ENCODE results near the gene SRGAP3.
"Not testable (repeated sequence)": the region's sequence is repeated elsewhere in the genome, so short reads cannot be mapped to it uniquely, and the experiment has no call there.

The SRGAP3 gene

DNA sequence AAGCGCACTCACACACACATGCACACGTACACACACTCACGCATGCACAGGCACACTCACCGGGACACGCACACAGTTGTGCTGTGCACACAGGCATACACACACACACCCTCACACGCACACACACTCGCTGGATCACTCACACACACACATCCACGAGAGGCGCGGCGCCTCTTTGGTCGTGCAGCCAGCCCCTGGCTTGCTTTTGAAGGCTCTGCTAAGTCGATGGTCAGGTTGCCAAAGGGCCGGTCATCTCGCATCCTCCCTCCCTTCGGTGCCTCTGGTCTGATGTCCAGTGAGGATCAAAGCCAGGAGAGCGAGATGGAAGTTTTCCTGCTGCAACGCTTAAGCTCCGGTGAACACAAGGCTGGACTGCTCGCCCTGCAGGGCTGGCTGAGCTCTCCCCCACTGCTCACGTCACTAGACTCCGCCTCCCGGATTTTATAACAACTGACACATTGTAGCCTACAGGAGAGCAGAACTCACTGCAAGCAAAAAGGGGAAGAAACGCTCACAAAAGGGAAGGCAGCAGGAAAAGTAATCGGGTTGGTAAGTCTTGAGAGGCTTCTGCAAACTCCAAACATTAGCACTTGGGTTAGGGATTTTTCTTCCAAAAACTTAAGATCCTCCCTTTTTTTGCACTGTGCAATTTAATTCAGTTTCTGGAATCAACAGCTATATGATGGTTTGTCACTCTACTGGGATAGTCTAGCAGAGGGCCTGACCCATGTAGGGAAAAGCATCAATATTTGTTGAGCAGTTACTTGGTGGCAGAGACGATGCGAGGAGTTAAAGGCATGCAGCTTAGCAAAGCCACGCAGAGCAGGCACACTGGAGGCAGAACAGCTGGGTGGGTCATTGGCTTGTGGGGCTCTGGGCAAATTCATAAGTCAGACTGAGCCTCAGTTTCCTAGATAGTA lies at the start of gene SRGAP3:
Gene SRGAP3, minus strand, starts transcription at position 374 of the 920 bp plus-strand sequence. CDS start 695 bp downstream, outside the sequence.
- DNase-seq (ENCODE audit: low read depth in 2 of 2, low spot score in 1 of 2) = peak; percentile 35 to 48

DNA sequence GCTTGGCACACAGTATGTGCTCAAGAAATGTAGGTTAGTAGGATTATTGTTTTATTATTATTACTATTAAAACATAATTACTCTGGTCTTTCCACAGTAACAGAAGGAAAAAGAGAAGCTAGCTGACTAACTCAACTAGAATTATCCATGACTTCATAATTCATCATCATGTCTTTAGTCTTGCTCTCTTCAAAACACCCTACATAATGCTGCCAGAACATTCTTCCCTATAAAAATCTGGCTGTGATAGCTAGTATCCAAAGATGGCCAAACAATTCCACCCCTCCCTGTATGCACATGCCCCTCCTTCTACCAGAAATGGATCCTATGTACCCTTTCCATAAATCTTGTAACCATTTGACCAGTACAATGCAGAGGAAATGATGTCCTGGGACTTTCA lies 48.8 kb upstream of the SRGAP3 start:
- no peak for DNase-seq (ENCODE audit: low read depth in 2 of 2, low spot score in 1 of 2)

DNA sequence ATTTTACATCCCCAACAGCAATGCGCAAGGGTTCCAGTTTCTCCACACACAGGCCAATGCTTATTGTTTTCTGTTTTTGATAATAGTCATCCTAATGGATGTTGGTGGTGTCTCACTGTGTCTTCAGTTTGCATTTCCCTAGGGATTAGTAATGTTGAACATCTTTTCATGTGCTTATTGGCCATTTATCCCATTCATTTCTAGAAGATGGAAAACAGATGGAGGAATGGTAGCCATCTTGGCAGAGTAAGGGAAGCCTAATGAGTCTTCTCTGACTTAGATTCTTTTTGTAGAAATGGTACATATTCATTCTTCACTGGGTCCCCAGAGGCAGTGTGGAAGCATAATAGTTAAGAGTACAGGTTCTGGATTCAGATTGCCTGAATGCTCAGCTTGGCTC lies 46.8 kb upstream of the SRGAP3 start:
- DNase-seq (ENCODE audit: low read depth in 2 of 2, low spot score in 1 of 2) = no peak

DNA sequence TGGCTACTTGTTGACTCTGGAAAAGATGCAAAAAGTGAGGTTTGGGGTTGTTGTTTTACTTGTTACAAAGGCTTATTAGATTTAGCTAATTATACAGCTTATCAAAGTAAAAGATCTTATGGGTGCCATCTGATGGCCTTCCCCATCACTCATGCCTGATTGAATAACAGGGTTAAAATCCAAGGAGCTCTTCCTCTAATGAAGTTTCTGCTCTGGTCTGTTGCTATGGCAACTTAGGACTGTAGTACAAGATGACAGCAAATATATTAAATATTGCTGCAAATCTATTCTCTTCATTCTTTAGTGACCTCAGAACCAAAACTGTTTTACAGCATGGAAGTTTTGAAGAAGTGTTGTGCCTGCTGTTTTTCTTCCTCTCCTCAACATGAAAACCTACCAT lies 45.6 kb upstream of the SRGAP3 start:
- DNase-seq (ENCODE audit: low read depth in 2 of 2, low spot score in 1 of 2) = no peak

DNA sequence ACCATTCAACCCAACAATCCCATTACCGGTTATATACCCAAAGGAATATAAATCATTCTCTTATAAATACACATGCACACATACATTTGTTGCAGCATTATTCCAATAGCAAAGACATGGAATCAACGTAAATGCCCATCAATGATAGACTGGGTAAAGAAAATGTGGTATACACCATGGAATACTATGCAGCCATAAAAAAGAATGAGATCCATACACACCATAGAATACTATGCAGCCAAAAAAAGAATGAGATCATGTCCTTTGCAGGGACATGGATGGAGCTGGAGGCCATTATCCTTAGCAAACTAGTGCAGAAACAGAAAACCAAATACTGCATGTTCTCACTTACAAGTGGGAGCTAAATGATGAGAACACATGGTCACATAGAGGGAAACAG lies 44.5 kb upstream of the SRGAP3 start:
- not testable (repeated sequence) for DNase-seq (ENCODE audit: low read depth in 2 of 2, low spot score in 1 of 2)

DNA sequence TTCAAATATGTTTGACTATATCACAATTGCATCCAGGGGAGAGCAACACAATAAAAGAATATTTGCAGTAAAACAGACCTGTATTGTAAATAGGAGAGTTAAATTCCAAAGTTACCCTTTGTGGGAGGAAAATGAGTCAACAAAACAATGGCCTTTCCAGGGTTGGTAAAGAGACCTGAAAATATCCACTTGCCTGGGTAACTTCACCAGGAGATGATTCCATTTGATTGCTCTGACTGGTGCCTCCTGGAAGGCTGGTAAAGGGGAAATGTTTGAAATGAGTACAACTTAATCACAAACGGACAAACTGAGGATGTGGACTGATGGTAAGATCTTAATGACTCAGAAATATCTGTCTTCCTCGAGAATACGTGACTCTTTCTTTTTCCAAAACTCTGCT lies 43.6 kb upstream of the SRGAP3 start:
- no peak for DNase-seq (ENCODE audit: low read depth in 2 of 2, low spot score in 1 of 2)

DNA sequence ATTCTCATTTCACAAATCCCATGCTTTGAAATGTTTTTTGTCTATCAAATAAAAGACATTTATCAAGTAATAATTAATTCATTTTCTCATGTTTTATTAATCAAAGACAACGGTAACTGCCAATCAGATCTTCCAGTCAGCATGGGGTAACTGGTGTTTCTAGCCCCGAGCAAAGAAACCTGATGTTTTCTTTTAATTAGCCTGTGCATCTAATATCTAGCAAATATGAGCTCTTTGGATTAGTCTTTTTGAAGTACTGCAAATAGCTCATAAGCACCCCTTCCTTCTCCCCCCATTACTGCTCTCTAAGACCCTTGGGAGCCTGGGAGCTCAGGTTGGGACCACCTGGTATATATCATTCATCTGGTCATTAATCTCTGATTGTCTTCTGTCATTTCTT lies 43.1 kb upstream of the SRGAP3 start:
- DNase-seq (ENCODE audit: low read depth in 2 of 2, low spot score in 1 of 2) = no peak

DNA sequence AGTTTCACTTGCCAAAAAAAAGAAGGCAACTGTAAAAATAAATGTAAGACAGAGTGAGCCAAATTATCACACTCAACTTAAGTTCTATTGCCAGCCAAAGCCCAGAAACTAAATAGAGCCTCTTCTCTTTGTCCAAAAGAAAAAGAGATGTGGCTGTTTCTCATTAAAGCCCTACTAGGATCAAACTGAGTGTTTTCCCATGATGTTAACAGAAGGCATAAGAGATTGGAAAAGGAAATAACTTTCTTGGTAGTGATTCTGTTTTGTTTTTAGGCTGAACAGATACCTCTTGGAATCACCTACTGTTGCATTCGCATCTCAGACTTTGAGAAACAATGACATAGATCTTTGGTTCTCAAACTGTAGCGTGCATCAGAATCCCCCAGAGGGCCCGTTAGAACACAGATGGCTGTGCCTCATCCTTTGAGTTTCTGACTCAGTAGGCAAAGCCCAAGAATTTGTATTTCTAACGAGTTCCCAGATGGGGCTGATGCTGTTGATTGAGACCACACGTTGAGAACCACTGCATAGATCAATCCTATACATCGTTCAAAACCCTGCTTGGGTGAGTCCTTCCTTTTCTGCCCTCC lies 42.5 kb upstream of the SRGAP3 start:
- no peak for DNase-seq (ENCODE audit: low read depth in 2 of 2, low spot score in 1 of 2)

DNA sequence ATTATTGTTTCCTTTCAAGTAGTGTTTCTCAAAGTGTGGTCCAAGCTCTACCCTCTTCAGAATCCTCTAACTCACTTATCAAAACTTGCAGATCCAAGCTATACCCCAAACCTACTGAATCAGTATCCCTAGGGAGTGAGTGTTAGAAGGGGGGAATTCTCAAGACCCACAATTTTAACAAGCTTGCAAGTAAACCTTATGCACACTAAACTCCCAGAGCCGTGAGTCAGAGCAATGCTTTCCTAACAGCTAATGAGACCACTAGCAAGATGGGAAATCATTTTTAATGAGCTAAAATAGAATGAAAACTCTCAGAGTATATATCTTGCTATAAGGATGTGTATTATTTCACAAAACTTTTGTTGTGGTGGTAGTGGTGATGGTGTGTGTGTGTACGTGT lies 41.1 kb upstream of the SRGAP3 start:
- DNase-seq (ENCODE audit: low read depth in 2 of 2, low spot score in 1 of 2) = no peak

DNA sequence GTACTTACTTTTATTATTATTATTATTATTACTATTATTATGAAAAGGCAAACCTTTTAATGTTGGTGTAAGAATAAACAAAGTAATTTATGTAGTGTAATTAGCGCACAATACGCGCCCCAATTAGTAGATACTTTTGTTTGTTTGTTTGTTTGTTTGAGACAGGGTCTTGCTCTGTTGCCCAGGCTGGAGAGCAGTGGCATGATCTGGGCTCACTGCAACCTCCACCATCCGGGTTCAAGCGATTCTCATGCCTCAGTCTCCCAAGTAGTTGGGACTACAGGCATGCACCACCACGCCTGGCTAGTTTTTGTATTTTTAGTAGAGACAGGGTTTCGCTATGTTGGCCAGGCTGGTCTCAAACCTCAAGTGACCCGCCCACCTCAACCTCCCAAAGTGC lies 32.1 kb upstream of the SRGAP3 start:
- DNase-seq (ENCODE audit: low read depth in 2 of 2, low spot score in 1 of 2) = not testable (repeated sequence)

DNA sequence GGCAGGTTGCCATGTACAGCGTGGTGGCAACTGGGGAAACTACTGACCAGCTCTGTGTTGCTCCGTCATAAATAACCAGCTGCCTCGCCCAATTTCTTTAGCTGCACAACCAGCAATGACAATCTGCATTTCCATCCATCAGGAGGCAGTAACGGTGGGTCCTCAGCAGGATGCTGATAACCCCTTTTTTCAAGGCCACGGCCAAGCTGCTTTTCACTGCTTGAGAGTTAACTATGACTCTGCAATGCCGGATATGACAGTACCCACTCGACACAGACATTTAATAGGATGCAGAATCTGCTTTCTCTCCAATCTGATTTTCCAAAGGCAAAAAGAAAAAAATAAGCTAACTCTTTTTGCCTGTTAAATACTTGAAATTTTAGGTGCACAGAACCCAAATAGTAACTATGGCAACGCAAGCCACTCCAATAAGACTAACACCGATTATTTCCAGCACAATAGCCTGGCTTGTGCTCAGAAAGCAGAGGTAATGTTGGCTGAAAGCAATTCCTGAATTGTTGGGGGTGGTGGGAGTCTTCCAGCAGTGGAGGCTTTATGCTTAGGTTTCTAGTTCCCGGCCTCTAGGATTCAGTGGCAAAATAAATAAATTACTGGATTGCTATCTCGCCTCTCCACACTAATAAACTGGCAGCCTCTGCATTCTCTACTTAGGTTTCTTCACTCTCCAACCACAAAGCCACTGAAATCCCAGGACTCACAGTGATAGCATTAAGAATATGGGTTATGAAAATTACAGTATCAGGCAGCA lies 31.2 kb upstream of the SRGAP3 start:
- no peak for DNase-seq (ENCODE audit: low read depth in 2 of 2, low spot score in 1 of 2)

DNA sequence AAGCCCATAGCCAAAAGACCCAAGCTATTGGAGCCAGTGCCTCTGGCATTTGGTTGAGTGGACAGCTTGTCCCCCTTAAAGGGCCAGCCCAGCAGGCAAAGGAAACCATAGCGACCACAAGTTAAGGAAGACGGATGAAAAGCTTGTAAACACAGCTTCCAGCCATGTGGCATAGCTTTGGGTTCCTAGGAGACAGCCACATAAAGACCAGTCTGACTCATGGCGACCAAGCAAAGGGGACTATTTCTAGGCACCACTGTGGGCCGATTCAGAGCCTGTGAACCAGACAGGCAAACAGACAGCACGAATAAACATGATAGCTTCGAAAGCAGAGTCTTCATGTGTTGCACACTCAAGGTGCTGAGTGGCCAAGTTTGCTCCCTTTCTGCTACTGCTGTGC lies 30.5 kb upstream of the SRGAP3 start:
- DNase-seq (ENCODE audit: low read depth in 2 of 2, low spot score in 1 of 2) = no peak

DNA sequence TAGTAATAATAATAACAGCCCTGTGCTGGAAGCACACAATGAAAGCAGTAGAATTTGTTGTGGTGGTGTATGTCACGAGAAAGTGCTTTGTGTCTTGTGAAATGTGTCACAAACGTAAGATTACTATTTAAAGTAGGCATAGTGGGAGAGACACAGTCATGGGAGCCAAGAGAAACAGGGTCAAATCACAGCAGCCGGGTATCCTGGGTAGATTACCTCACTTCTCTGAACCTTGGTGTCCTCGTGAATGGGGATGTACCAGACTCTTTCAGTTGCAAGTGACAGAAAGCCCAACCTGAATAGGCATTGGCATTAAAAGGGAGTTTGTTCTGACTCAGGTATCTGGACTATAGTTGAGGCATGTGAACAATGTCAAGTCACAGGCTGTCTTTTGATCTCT lies 29.1 kb upstream of the SRGAP3 start:
- no peak for DNase-seq (ENCODE audit: low read depth in 2 of 2, low spot score in 1 of 2)

DNA sequence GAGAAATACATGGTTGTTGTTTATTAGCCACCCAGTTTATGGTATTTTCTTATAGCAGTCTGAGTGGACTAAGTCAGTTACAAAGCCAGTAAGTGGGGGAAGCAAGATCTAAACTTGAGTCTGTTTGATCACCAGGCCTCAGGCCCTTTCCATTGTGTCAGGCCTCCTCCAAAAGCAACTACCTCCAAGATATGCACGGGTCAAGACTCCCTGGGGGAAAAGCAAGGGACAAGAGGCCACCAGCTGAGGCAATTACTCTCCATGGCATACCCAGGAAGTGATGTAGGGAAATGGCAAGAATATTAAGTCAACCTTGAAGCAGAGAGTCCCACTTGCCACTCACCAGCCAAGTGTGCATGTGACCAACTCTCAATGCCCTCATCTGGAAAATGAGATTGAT lies 28.6 kb upstream of the SRGAP3 start:
- DNase-seq (ENCODE audit: low read depth in 2 of 2, low spot score in 1 of 2) = no peak

DNA sequence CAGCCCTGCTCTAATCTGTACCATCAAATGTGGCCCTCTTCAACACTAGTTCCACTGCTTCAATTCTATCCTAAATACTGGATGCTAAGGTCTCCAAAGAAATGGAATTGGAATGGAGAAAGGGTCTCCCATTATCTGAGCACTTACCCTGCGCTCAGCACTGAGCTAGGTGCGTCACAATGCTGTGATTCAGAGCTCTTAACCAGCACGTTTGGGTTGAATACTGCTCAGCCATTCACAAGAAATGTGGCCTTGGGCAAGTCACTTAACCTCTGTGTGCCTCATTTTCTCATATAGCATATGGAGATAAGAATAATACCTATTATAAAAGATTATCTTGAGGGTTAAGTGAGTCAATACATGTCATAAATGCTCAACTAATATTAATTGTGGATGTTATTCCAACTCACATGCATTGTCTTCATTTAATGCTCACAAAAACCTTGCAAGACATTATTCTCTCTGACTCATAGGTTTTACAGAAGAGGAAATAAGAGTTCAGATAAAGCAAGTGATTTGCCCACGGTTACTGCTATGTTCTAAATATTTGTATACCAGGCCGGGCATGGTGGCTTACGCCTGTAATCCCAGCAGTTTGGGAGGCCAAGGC lies 27.4 kb upstream of the SRGAP3 start:
- no peak for DNase-seq (ENCODE audit: low read depth in 2 of 2, low spot score in 1 of 2)

DNA sequence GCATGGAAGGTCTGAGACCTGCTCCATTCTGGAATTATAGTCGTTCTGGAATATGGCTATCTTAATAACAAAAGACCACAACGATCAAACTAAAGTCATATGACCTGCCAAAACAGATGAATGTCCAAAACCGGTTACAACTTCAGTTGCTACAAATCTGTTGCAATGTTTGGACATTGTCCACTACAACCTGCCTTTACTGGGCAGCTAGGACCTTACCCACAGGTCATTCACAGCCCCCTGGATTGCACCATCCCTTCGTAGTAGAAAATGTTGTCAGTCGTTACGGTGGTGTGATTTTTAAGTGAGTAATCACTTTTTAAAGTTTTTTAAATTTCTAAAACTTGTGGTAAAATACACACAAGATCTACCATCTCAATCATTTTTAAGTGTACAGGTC lies 22.5 kb upstream of the SRGAP3 start:
- no peak for DNase-seq (ENCODE audit: low read depth in 2 of 2, low spot score in 1 of 2)

DNA sequence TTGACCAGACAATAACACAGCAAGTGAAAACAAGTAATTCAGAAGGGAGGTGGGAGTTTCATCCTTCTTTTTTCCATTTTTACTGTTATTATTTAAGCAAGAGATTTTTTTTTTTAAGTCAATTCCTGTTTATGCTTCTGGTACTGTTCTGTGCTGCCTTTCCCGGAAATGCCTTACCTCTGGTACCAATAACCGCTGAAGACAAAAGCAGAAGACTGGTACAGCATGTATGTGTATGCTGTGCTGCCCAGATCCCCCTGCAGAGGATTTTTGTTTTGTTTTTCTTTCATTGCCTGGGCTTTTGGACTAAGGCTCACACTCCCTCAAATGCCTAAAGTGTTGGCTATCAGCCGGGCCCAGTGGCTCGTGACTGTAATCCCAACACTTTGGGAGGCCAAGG lies 21.3 kb upstream of the SRGAP3 start:
- no peak for DNase-seq (ENCODE audit: low read depth in 2 of 2, low spot score in 1 of 2)

DNA sequence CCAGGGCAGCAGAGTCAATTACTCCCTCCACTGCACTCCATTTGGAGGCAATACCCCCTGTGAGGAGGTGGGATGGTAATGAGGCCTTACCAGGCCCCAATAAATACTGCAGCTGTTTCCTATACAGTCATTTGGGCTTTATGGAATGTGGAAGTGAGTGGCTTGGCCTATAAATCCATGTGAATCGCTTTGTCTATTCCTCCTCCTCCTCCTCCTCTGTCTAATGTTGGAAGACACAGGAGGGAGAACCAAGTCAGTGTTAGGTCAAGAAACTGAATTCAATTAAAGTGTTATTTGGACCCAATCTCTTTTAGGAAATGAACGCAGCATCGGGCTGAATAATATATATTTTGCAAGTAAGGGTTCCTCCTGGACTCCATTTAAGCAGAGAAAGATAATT lies 17.3 kb upstream of the SRGAP3 start:
- no peak for DNase-seq (ENCODE audit: low read depth in 2 of 2, low spot score in 1 of 2)

DNA sequence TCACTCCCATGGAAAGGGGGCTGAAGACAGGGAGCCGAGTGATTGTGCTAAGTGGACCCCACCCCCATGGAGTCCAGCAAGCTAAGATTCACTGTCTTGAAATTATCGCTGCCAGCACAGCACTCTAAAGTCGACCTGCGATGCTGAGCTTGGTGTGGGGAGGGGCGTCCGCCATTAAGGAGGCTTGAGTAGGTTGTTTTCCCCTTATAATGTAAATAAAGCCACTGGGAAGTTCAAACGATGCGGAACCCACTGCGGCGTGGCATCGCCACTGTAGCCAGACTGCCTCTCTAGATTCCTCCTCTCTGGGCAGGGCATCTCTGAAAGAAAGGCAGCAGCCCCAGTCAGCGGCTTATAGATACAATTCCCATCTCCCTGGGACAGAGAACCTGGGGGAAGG lies 10.9 kb upstream of the SRGAP3 start:
- DNase-seq (ENCODE audit: low read depth in 2 of 2, low spot score in 1 of 2) = no peak

DNA sequence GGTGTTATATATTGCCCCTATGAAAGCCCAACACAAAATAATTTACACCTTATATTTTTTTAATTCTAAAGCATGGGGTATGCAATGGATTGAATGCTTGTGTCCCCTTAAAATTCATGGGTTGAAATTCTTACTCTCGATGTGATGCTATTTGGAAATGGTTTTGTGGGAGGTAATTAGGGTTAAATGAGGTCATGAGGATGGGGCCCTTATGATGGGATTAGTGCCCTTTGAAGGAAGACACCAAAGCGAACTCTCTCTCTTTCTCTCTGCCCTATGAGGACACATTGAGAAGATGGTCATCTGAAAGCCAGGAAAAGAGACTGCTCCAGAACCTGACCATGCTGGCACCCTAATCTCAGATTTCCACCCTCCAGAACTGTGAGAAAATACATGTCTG lies 7.6 kb upstream of the SRGAP3 start:
- no peak for DNase-seq (ENCODE audit: low read depth in 2 of 2, low spot score in 1 of 2)

DNA sequence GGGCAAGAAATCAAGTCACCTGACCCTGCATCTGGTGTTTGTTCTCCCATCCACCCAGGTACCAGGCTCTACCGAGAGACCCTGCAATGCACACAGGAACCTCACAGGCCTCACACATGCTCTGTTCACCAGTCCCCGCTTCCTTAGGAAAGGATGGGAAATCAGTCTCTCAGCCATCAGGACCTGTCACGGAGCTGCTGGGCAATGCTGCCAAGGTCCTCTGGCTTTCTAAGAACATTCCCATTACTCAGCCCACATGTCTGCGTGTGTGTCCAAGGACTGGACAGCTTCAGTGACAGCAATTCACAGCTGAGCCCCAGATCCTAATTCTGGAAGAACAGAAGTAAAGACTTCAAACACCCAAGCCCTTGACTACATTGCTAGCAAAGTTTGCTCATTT lies 6.5 kb upstream of the SRGAP3 start:
- DNase-seq (ENCODE audit: low read depth in 2 of 2, low spot score in 1 of 2) = no peak

DNA sequence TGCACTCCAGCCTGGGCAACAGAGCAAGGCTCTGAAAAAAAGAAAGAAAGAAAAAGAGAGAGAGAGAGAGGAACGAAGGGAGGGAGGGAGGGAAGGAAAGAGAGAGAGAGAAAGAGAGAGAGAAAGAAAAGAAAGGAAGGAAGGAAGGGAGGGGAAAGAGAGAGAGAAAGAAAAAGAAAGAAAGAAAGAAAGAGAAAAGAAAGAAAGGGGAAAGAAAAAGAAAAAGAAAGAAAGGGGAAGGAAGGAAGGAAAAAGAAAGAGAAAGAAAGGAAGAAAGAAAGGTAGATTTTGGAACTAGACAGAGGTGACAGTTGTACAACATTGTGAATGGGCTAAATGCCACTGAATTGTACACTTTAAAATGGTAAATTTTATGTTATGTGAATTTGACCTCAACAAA lies 5.3 kb upstream of the SRGAP3 start:
- no peak for DNase-seq (ENCODE audit: low read depth in 2 of 2, low spot score in 1 of 2)
